Prostate gland (tissue), 2 donors: Measurements from ENCODE around the gene MLLT6. TPM values are rescaled to one million over a fixed set of nuclear protein-coding genes. Genes with fewer than 3 reads are reported as not detected.

ENCODE experiments used
- DNase-seq: peaks from one replicate; pipeline ENCODE4 v3.0.0-alpha.2; 2019; ENCODE audit warnings: low spot score
- H3K27ac ChIP-seq, 2 donors: fragments of 200-600 bp; sonication (generic); 2 replicates each; pipeline ENCODE4 v1.5.1; 2017 to 2019
- H3K27me3 ChIP-seq: fragments of 200-600 bp; sonication (generic); replicated peaks from 2 replicates; pipeline ENCODE4 v1.5.1; 2019; ENCODE audit not compliant: insufficient read depth
- H3K36me3 ChIP-seq, 2 donors: fragments of 200-600 bp; sonication (generic); 1 replicate in 1 of 2; 2 replicates in 1 of 2; pipeline versions ENCODE4 v1.5.1 to v1.8.1; 2017 to 2019
- H3K4me1 ChIP-seq: fragments of 200-600 bp; sonication (generic); replicated peaks from 2 replicates; pipeline ENCODE4 v1.5.1; 2019
- H3K4me3 ChIP-seq, 2 donors: fragments of 200-600 bp; sonication (generic); 2 replicates each; pipeline ENCODE4 v1.5.1; 2017 to 2019
- H3K9me3 ChIP-seq: fragments of 200-600 bp; sonication (generic); 2 replicates; pipeline ENCODE4 v1.5.1; 2017
- CTCF ChIP-seq, 4 experiments: fragments of 200-600 bp in 2 of 4; fragments of 450-650 bp in 2 of 4; sonication (generic) in 2 of 4; IDR thresholded peaks; 1 replicate in 3 of 4; 2 replicates in 1 of 4; pipeline ENCODE4 v1.5.1; 2016 to 2019; ENCODE audit warnings: antibody characterized with exemption in 4 of 4, mild to moderate bottlenecking in 2 of 4, moderate library complexity in 2 of 4
- POLR2A ChIP-seq: fragments of 450-650 bp; IDR thresholded peaks from one replicate; pipeline ENCODE4 v1.6.1; 2016; ENCODE audit warnings: antibody characterized with exemption, mild to moderate bottlenecking
- POLR2AphosphoS5 ChIP-seq: sonication (generic); formaldehyde crosslinking; IDR thresholded peaks from one replicate; pipeline ENCODE4 v1.6.1; 2017; ENCODE audit warnings: antibody characterized with exemption
- WGBS: methylation state at CpG from one replicate; pipeline ENCODE4 v1.1.5; 2018; 5-methylcytosine and 5-hydroxymethylcytosine counted together
- intact Hi-C: fragments of 100-400 bp; cut with DNase I; formaldehyde crosslinking; loops from one replicate; pipeline ENCODE4 v1.14.2; 2022
- total RNA-seq, 2 donors: library from RNA; depleted of rRNA; stranded (reverse); fragments of >200 nt; gene quantifications; one replicate each; pipeline ENCODE4 v1.1.0, GENCODE V29; 2016

Gene MLLT6
- total RNA-seq, 2 donors from 2014 or later = 69.1 to 142 TPM

GRCh38 chr17:38676706-38677504, 28.2 kb upstream of the MLLT6 start:
- no peak overlapping the region for H3K4me3 ChIP-seq
- no peak overlapping the region for H3K27ac ChIP-seq
- peaks cover 3% of the 10 kb centered on the region for H3K4me1 ChIP-seq
- H3K27me3 ChIP-seq = no peaks in the 10 kb centered on the region
- TF ChIP-seq POLR2A (no peak), POLR2AphosphoS5 (peak; percentile 77), CTCF (IDR thresholded peaks at IDR 0.05) (peak; percentile 68 to 99 (median 90))
- peak; percentile 75 for DNase-seq
- no peaks in the 10 kb centered on the region for H3K36me3 ChIP-seq
- no peaks in the 10 kb centered on the region for H3K9me3 ChIP-seq
- intact Hi-C loops = loop anchor here (2.0 kb wide), 1 partner anchor 58 kb away; no protein-coding TSS in a partner anchor
- WGBS = 15% methylated on average over 9 of the region's 9 CpGs

GRCh38 chr17:38677819-38678218, 27.3 kb upstream of the MLLT6 start:
- no peak overlapping the region for H3K4me3 ChIP-seq
- no peaks in the 10 kb centered on the region for H3K9me3 ChIP-seq
- no peak for TF ChIP-seq POLR2A
- TF ChIP-seq CTCF (IDR thresholded peaks at IDR 0.05) = no peak
- TF ChIP-seq POLR2AphosphoS5 = no peak
- 94% methylated on average over 6 of the region's 6 CpGs for WGBS
- no peak overlapping the region for H3K27ac ChIP-seq
- H3K4me1 ChIP-seq = peaks cover 3% of the 10 kb centered on the region
- H3K27me3 ChIP-seq = no peaks in the 10 kb centered on the region
- intact Hi-C loops = loop anchor here (2.0 kb wide), 1 partner anchor 57 kb away; no protein-coding TSS in a partner anchor
- H3K36me3 ChIP-seq = no peaks in the 10 kb centered on the region
- DNase-seq = no peak

- Histone ChIP-seq H3K4me1 (no peaks in the 10 kb centered on the region), H3K27ac (no peak overlapping the region), H3K9me3 (no peaks in the 10 kb centered on the region), H3K4me3 (no peak overlapping the region), H3K27me3 (no peaks in the 10 kb centered on the region), H3K36me3 (no peaks in the 10 kb centered on the region)
- DNase-seq = no peak
- 86% methylated on average over 3 of the region's 3 CpGs for WGBS
- no peak for TF ChIP-seq POLR2A
- TF ChIP-seq CTCF (IDR thresholded peaks at IDR 0.05) = no peak
- TF ChIP-seq POLR2AphosphoS5 = no peak
- intact Hi-C loops = no loop called here
Observed at GRCh38 chr17:38681096-38681495, 24.0 kb upstream of the MLLT6 start.

GRCh38 chr17:38685491-38685890, 19.6 kb upstream of the MLLT6 start:
- H3K36me3 ChIP-seq = no peaks in the 10 kb centered on the region
- no peak overlapping the region for H3K27ac ChIP-seq
- TF ChIP-seq POLR2AphosphoS5 = no peak
- TF ChIP-seq POLR2A = no peak
- no peak for TF ChIP-seq CTCF (IDR thresholded peaks at IDR 0.05)
- DNase-seq = no peak
- intact Hi-C loops = no loop called here
- no peaks in the 10 kb centered on the region for H3K4me1 ChIP-seq
- H3K27me3 ChIP-seq = no peaks in the 10 kb centered on the region
- no peaks in the 10 kb centered on the region for H3K9me3 ChIP-seq
- H3K4me3 ChIP-seq = no peak overlapping the region
- WGBS = 81% methylated on average over 12 of the region's 12 CpGs

- no peaks in the 10 kb centered on the region for H3K9me3 ChIP-seq
- H3K27me3 ChIP-seq = no peaks in the 10 kb centered on the region
- TF ChIP-seq POLR2A (no peak), CTCF (IDR thresholded peaks at IDR 0.05) (no peak)
- no peaks in the 10 kb centered on the region for H3K4me1 ChIP-seq
- H3K36me3 ChIP-seq = no peaks in the 10 kb centered on the region
- no peak overlapping the region for H3K27ac ChIP-seq
- WGBS = 82% methylated on average over 5 of the region's 5 CpGs
- H3K4me3 ChIP-seq = no peak overlapping the region
- intact Hi-C loops = no loop called here
- DNase-seq = no peak
Observed at GRCh38 chr17:38687286-38687685, 17.8 kb upstream of the MLLT6 start.
